HCT116 (cell line): ENCODE data around the gene ZFP92. TPM values are rescaled to one million over a fixed set of nuclear protein-coding genes. Genes with fewer than 3 reads are reported as not detected.

ENCODE experiments used
- ATAC-seq: fragments of 200-7000 bp; cut with Tn5 transposase; 2 replicates; pipeline ENCODE4 v1.9.1; 2020; ENCODE audit warnings: mild to moderate bottlenecking, moderate library complexity
- BruUV-seq: library from RNA; stranded (reverse); fragments of 400-500 nt; replicated peaks from 2 replicates; lab custom pipeline; 2021; lab: Mats Ljungman, UMichigan
- CTCF ChIA-PET: fragments of 300-600 bp; sonication (Branson Sonifier 250); formaldehyde crosslinking; loops from one replicate; lab custom pipeline; 2021; ENCODE audit warnings: antibody characterized with exemption; lab: Charles Lee
- POLR2A ChIA-PET: fragments of 300-600, 350-600 bp; sonication (Branson Sonifier 250); formaldehyde crosslinking; loops from one replicate; lab custom pipeline; 2021; ENCODE audit warnings: antibody characterized with exemption; lab: Charles Lee
- RAD21 ChIA-PET, 2 experiments: fragments of 300-600 bp; sonication (Branson Sonifier 250); formaldehyde crosslinking; loops; one replicate each; lab custom pipeline; 2023; ENCODE audit warnings: low total read pairs in 2 of 2; ENCODE audit not compliant: uncharacterized antibody in 2 of 2, unreplicated experiment in 2 of 2, low non-redundant PET in 1 of 2; lab: Charles Lee
- DNase-seq: peaks from one replicate; pipeline ENCODE4 v3.0.0-alpha.2; 2010; ENCODE audit warnings: low read depth, low spot score
- H2AFZ ChIP-seq: fragments of 200-600 bp; shearing (Covaris generic), sonication (generic); 2 replicates; pipeline ENCODE4 v1.6.1; 2017; ENCODE audit warnings: low read depth, mixed run types, mixed read lengths, antibody characterized with exemption, low read length; ENCODE audit not compliant: poor library complexity, severe bottlenecking
- H3K27ac ChIP-seq: 2 replicates; pipeline ENCODE4 v1.5.1; 2012; ENCODE audit warnings: low read depth, low read length
- H3K27me3 ChIP-seq: fragments of 200-600 bp; sonication (generic); 2 replicates; pipeline ENCODE4 v1.6.1; 2016; ENCODE audit warnings: mixed run types, low read length, mixed read lengths; ENCODE audit not compliant: insufficient read depth
- H3K36me3 ChIP-seq, 2 experiments: fragments of 200-500 bp in 1 of 2; fragments of 200-600 bp in 1 of 2; sonication (Bioruptor generic) in 1 of 2; sonication (generic) in 1 of 2; 2 replicates each; pipeline versions ENCODE4 v1.5.1 to v1.6.1; 2014 to 2016; ENCODE audit warnings: low read length in 2 of 2, inconsistent platforms in 1 of 2, mixed read lengths in 1 of 2, mixed run types in 1 of 2; ENCODE audit not compliant: insufficient read depth in 2 of 2, control insufficient read depth in 1 of 2
- H3K4me1 ChIP-seq, 2 experiments: fragments of 200-600 bp in 1 of 2; sonication (generic) in 1 of 2; 2 replicates each; pipeline versions ENCODE4 v1.5.1 to v1.6.1; 2012 to 2017; ENCODE audit warnings: low read length in 2 of 2, inconsistent platforms in 1 of 2, mild to moderate bottlenecking in 1 of 2, mixed read lengths in 1 of 2, mixed run types in 1 of 2, moderate library complexity in 1 of 2; ENCODE audit not compliant: insufficient read depth in 2 of 2, control insufficient read depth in 1 of 2
- H3K4me2 ChIP-seq: fragments of 200-600 bp; sonication (generic); 2 replicates; pipeline ENCODE4 v1.6.1; 2017; ENCODE audit warnings: mixed run types, low read length, mixed read lengths
- H3K4me3 ChIP-seq, 2 experiments: fragments of 200-600 bp in 1 of 2; sonication (generic) in 1 of 2; replicated peaks in 1 of 2; 2 replicates each; pipeline ENCODE4 v1.5.1; 2011 to 2016; ENCODE audit warnings: low read length in 2 of 2, control low read depth in 1 of 2, low read depth in 1 of 2, mild to moderate bottlenecking in 1 of 2, mixed read lengths in 1 of 2, mixed run types in 1 of 2
- H3K79me2 ChIP-seq: fragments of 200-600 bp; sonication (generic); 2 replicates; pipeline ENCODE4 v1.6.1; 2017; ENCODE audit warnings: mild to moderate bottlenecking, mixed run types, low read length, moderate library complexity, mixed read lengths; ENCODE audit not compliant: insufficient read depth
- H3K9ac ChIP-seq: fragments of 200-600 bp; sonication (generic); 2 replicates; pipeline ENCODE4 v1.6.1; 2016; ENCODE audit warnings: low read length, mixed read lengths
- H3K9me2 ChIP-seq: fragments of 200-600 bp; sonication (generic), shearing (Covaris generic); 2 replicates; pipeline ENCODE4 v1.6.1; 2017; ENCODE audit warnings: mixed run types, mild to moderate bottlenecking, moderate library complexity; ENCODE audit not compliant: insufficient read depth
- H3K9me3 ChIP-seq, 2 experiments: fragments of 200-500 bp in 1 of 2; fragments of 200-600 bp in 1 of 2; sonication (Bioruptor generic) in 1 of 2; sonication (generic) in 1 of 2; 2 replicates each; pipeline ENCODE4 v1.6.1; 2014 to 2017; ENCODE audit warnings: low read length in 2 of 2, mixed read lengths in 2 of 2, inconsistent platforms in 1 of 2, low read depth in 1 of 2, mild to moderate bottlenecking in 1 of 2, mixed run types in 1 of 2, moderate library complexity in 1 of 2; ENCODE audit not compliant: control insufficient read depth in 1 of 2, insufficient read depth in 1 of 2
- H4K20me1 ChIP-seq: fragments of 200-600 bp; sonication (generic), shearing (Covaris generic); 2 replicates; pipeline ENCODE4 v1.6.1; 2017; ENCODE audit warnings: mixed run types, mild to moderate bottlenecking, moderate library complexity; ENCODE audit not compliant: insufficient read depth
- CBX3 ChIP-seq: IDR thresholded peaks from 2 replicates; pipeline ENCODE4 v1.6.1; 2012; ENCODE audit warnings: low read depth
- CTCF ChIP-seq, 3 experiments: fragments of 200-600 bp in 1 of 3; sonication (generic) in 1 of 3; IDR thresholded peaks in 2 of 3; conservative IDR thresholded peaks in 1 of 3; 2 replicates each; pipeline ENCODE4 v1.5.1; 2012 to 2017; ENCODE audit warnings: low read depth in 2 of 3, low read length in 2 of 3, antibody characterized with exemption in 1 of 3, borderline replicate concordance in 1 of 3, control low read depth in 1 of 3, mild to moderate bottlenecking in 1 of 3, mixed read lengths in 1 of 3, mixed run types in 1 of 3, moderate library complexity in 1 of 3; ENCODE audit not compliant: insufficient read depth in 1 of 3
- EGR1 ChIP-seq: IDR thresholded peaks from 2 replicates; pipeline ENCODE4 v1.6.1; 2012; ENCODE audit warnings: low read depth
- ELF1 ChIP-seq: IDR thresholded peaks from 2 replicates; pipeline ENCODE4 v1.6.1; 2012; ENCODE audit warnings: low read depth, borderline replicate concordance
- EZH2 ChIP-seq: fragments of 200-600 bp; sonication (generic); IDR thresholded peaks from 2 replicates; pipeline ENCODE4 v1.6.1; 2017; ENCODE audit warnings: antibody characterized with exemption, mixed run types
- EZH2phosphoT487 ChIP-seq: fragments of 200-600 bp; IDR thresholded peaks from 2 replicates; pipeline ENCODE4 v1.6.1; 2018; ENCODE audit warnings: antibody characterized with exemption, borderline replicate concordance
- FOSL1 ChIP-seq: IDR thresholded peaks from 2 replicates; pipeline ENCODE4 v1.6.1; 2012; ENCODE audit warnings: low read depth
- JUND ChIP-seq: IDR thresholded peaks from 2 replicates; pipeline ENCODE4 v1.6.1; 2012
- POLR2A ChIP-seq: IDR thresholded peaks from 2 replicates; pipeline ENCODE4 v1.7.0; 2011; ENCODE audit warnings: borderline replicate concordance; ENCODE audit not compliant: insufficient read depth, insufficient read length; ENCODE audit errors: extremely low read depth
- POLR2AphosphoS5 ChIP-seq: IDR thresholded peaks from 2 replicates; pipeline ENCODE4 v1.6.1; 2011; ENCODE audit warnings: mild to moderate bottlenecking, low read depth, low read length, moderate library complexity
- SP1 ChIP-seq: IDR thresholded peaks from 2 replicates; pipeline ENCODE4 v1.6.1; 2012; ENCODE audit warnings: low read depth
- TCF7L2 ChIP-seq: IDR thresholded peaks from 2 replicates; pipeline ENCODE4 v1.7.0; 2011; ENCODE audit warnings: borderline replicate concordance, inconsistent platforms; ENCODE audit not compliant: insufficient read depth, insufficient read length; ENCODE audit errors: extremely low read depth
- YY1 ChIP-seq: IDR thresholded peaks from 2 replicates; pipeline ENCODE4 v1.6.1; 2011; ENCODE audit warnings: low read length, low read depth, moderate library complexity, mild to moderate bottlenecking; ENCODE audit not compliant: insufficient replicate concordance; ENCODE audit errors: extremely low read depth
- ZBTB33 ChIP-seq: IDR thresholded peaks from 2 replicates; pipeline ENCODE4 v1.6.1; 2011; ENCODE audit warnings: mild to moderate bottlenecking, low read length, moderate library complexity; ENCODE audit not compliant: insufficient replicate concordance; ENCODE audit errors: extremely low read depth
- ZNF274 ChIP-seq: fragments of 200-500 bp; sonication (Bioruptor generic); IDR thresholded peaks from 2 replicates; pipeline ENCODE4 v1.6.1; 2014; ENCODE audit warnings: mild to moderate bottlenecking, low read depth, low read length, inconsistent platforms
- intact Hi-C: fragments of 100-400 bp; cut with micrococcal nuclease; formaldehyde crosslinking; loops from 2 replicates; pipeline ENCODE4 v1.10.0; 2022
- total RNA-seq: library from RNA; stranded (reverse); gene quantifications from one replicate; pipeline ENCODE4 v1.2.1, GENCODE V29; 2021; ENCODE audit not compliant: unreplicated experiment
- TF ChIP-seq, protein P1 (sequence below): IDR thresholded peaks from 2 replicates; pipeline ENCODE4 v1.6.1; 2012

Gene ZFP92
- total RNA-seq, 1 experiment from 2014 or later: not detected

- intact Hi-C loops: no loop called here
- Histone ChIP-seq H3K27ac (no peak overlapping the region), H3K4me3 (no peak overlapping the region), H3K4me2 (no peak overlapping the region), H4K20me1 (no peaks in the 10 kb centered on the region), H3K9me3 (no peaks in the 10 kb centered on the region), H3K4me1 (no peaks in the 10 kb centered on the region), H3K9me2 (no peaks in the 10 kb centered on the region), H3K36me3 (no peaks in the 10 kb centered on the region), H2AFZ (no peak overlapping the region), H3K79me2 (no peaks in the 10 kb centered on the region), H3K27me3 (no peaks in the 10 kb centered on the region), H3K9ac (no peak overlapping the region)
- CTCF ChIA-PET: no interaction called here
- no peak for ATAC-seq
- POLR2A ChIA-PET: no interaction called here
- RAD21 ChIA-PET: no interaction called here
- no TSS peak for BruUV-seq
- no peak for DNase-seq
- TF ChIP-seq POLR2A (no peak), JUND (no peak), TCF7L2 (no peak), YY1 (no peak), POLR2AphosphoS5 (no peak), CTCF (IDR thresholded peaks at IDR 0.05 in 2 of 3, conservative IDR thresholded peaks at IDR 0.05 in 1 of 3; ENCODE audit: borderline replicate concordance in 1 of 3, insufficient read depth in 1 of 3, low read depth in 2 of 3, low read length in 2 of 3) (no peak), EZH2 (no peak), FOSL1 (no peak), SP1 (no peak), ZBTB33 (no peak), CBX3 (no peak), ELF1 (no peak), EZH2phosphoT487 (no peak), ZNF274 (no peak), EGR1 (no peak)
- TF ChIP-seq, protein P1, sequence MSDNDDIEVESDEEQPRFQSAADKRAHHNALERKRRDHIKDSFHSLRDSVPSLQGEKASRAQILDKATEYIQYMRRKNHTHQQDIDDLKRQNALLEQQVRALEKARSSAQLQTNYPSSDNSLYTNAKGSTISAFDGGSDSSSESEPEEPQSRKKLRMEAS: no peak
Observed at GRCh38 chrX:153395613-153396319, 15.5 kb upstream of the ZFP92 start.
